ENCODE measurements around the gene EXOG. TPM values are rescaled to one million over a fixed set of nuclear protein-coding genes. Genes with fewer than 3 reads are reported as not detected.

EXOG gene
- total RNA-seq, 1 experiment from 2014 or later: 16.2 TPM

- ChIA-PET POLR2A (no interaction called here), CTCF (no interaction called here)
- H3K27me3 ChIP-seq (replicated peaks; ENCODE audit: control insufficient read depth, insufficient read depth, low read length): no peaks in the 10 kb centered on the region; the same call in 1 of the 2 replicates
- Mint-ChIP-seq H3K27ac (ENCODE audit: unreplicated experiment) (no peak overlapping the region), H3K4me3 (ENCODE audit: unreplicated experiment) (no peak overlapping the region), H3K27me3 (ENCODE audit: insufficient read depth, unreplicated experiment) (peaks cover 25% of the 10 kb centered on the region), H3K9me3 (ENCODE audit: unreplicated experiment) (no peaks in the 10 kb centered on the region), H3K36me3 (ENCODE audit: insufficient read depth, unreplicated experiment) (no peaks in the 10 kb centered on the region), H3K4me1 (ENCODE audit: low read depth, unreplicated experiment) (no peaks in the 10 kb centered on the region)
- no peak for DNase-seq
- no peaks in the 10 kb centered on the region for H3K4me1 ChIP-seq
- intact Hi-C loops (cut with micrococcal nuclease; ENCODE audit: unreplicated experiment): no loop called here
- TF ChIP-seq CTCF (IDR thresholded peaks at IDR 0.05; ENCODE audit: insufficient read depth in 1 of 2, low read depth in 1 of 2, low read length in 1 of 2, severe bottlenecking in 1 of 2, unreplicated experiment in 1 of 2): no peak
- H3K36me3 ChIP-seq (ENCODE audit: control insufficient read depth, insufficient read depth, low read length): no peaks in the 10 kb centered on the region
- no peak overlapping the region for H3K4me3 ChIP-seq (ENCODE audit: low read depth, low read length)
- BruUV-seq (replicated peaks): no TSS peak
- no peaks in the 10 kb centered on the region for H3K9me3 ChIP-seq
Measured at GRCh38 chr3:38549082-38549481, 52.9 kb downstream of the EXOG start.

- no peak overlapping the region for H3K4me3 Mint-ChIP-seq (ENCODE audit: unreplicated experiment)
- BruUV-seq (replicated peaks): no TSS peak
Measured at GRCh38 chr3:38549486-38549885, 53.3 kb downstream of the EXOG start.

GRCh38 chr3:38549957-38550840 lies 54.1 kb downstream of the EXOG start:
- H3K36me3 ChIP-seq (ENCODE audit: control insufficient read depth, insufficient read depth, low read length): no peaks in the 10 kb centered on the region
- intact Hi-C loops (cut with micrococcal nuclease; ENCODE audit: unreplicated experiment): no loop called here
- POLR2A ChIA-PET: no interaction called here

More at GRCh38 chr3:38549486-38549885, 53.3 kb downstream of the EXOG start:
- Mint-ChIP-seq H3K4me1 (ENCODE audit: low read depth, unreplicated experiment) (no peaks in the 10 kb centered on the region), H3K36me3 (ENCODE audit: insufficient read depth, unreplicated experiment) (no peaks in the 10 kb centered on the region), H3K9me3 (ENCODE audit: unreplicated experiment) (no peaks in the 10 kb centered on the region), H3K27ac (ENCODE audit: unreplicated experiment) (no peak overlapping the region), H3K27me3 (ENCODE audit: insufficient read depth, unreplicated experiment) (peaks cover 25% of the 10 kb centered on the region)
- ChIA-PET POLR2A (no interaction called here), CTCF (no interaction called here)
- Histone ChIP-seq H3K4me1 (no peaks in the 10 kb centered on the region), H3K9me3 (no peaks in the 10 kb centered on the region), H3K4me3 (ENCODE audit: low read depth, low read length) (no peak overlapping the region), H3K36me3 (ENCODE audit: control insufficient read depth, insufficient read depth, low read length) (no peaks in the 10 kb centered on the region), H3K27me3 (replicated peaks; ENCODE audit: control insufficient read depth, insufficient read depth, low read length) (no peaks in the 10 kb centered on the region; the same call in 1 of the 2 replicates)
- intact Hi-C loops (cut with micrococcal nuclease; ENCODE audit: unreplicated experiment): no loop called here
- no peak for DNase-seq
- no peak for TF ChIP-seq CTCF (IDR thresholded peaks at IDR 0.05; ENCODE audit: insufficient read depth in 1 of 2, low read depth in 1 of 2, low read length in 1 of 2, severe bottlenecking in 1 of 2, unreplicated experiment in 1 of 2)

More at GRCh38 chr3:38549957-38550840, 54.1 kb downstream of the EXOG start:
- Mint-ChIP-seq H3K9me3 (ENCODE audit: unreplicated experiment) (no peaks in the 10 kb centered on the region), H3K4me3 (ENCODE audit: unreplicated experiment) (no peak overlapping the region), H3K27me3 (ENCODE audit: insufficient read depth, unreplicated experiment) (peaks cover 25% of the 10 kb centered on the region), H3K36me3 (ENCODE audit: insufficient read depth, unreplicated experiment) (no peaks in the 10 kb centered on the region), H3K27ac (ENCODE audit: unreplicated experiment) (no peak overlapping the region), H3K4me1 (ENCODE audit: low read depth, unreplicated experiment) (no peaks in the 10 kb centered on the region)
- Histone ChIP-seq H3K4me3 (ENCODE audit: low read depth, low read length) (no peak overlapping the region), H3K27me3 (replicated peaks; ENCODE audit: control insufficient read depth, insufficient read depth, low read length) (no peaks in the 10 kb centered on the region; the same call in 1 of the 2 replicates), H3K9me3 (no peaks in the 10 kb centered on the region), H3K4me1 (no peaks in the 10 kb centered on the region)
- BruUV-seq (replicated peaks): no TSS peak
- DNase-seq: no peak
- no peak for TF ChIP-seq CTCF (IDR thresholded peaks at IDR 0.05; ENCODE audit: insufficient read depth in 1 of 2, low read depth in 1 of 2, low read length in 1 of 2, severe bottlenecking in 1 of 2, unreplicated experiment in 1 of 2)
- CTCF ChIA-PET: no interaction called here
